Melanocyte of skin (primary cell): ENCODE measurements around the gene SYNDIG1L. TPM values are rescaled to one million over a fixed set of nuclear protein-coding genes. Genes with fewer than 3 reads are reported as not detected.

Experiments used
- total RNA-seq, 2 donors: library from RNA; depleted of rRNA; stranded (reverse); fragments of >200 nt; gene quantifications; 2 replicates each; pipeline ENCODE4 v1.2.3, GENCODE V29; 2012

SYNDIG1L gene
- total RNA-seq = not detected

GRCh38 chr14:74426202-74426582, at the start of gene SYNDIG1L:
Gene SYNDIG1L, minus strand, starts transcription at chr14:74426210. Its CDS starts 16,466 bp downstream, at chr14:74409744.

Other genes starting within 250 kb of the SYNDIG1L start
- not detected for gene VSX2, start 186.8 kb downstream of the SYNDIG1L start, total RNA-seq
- 10 to 100 TPM; 30.3 to 38.3 TPM for gene ABCD4, start 123.3 kb downstream of the SYNDIG1L start, total RNA-seq
- gene VRTN, start 77.7 kb downstream of the SYNDIG1L start, total RNA-seq = not detected
- gene NPC2, start 67.1 kb upstream of the SYNDIG1L start, total RNA-seq = 100 to 1,000 TPM; 197 to 224 TPM
- gene ISCA2, start 67.6 kb upstream of the SYNDIG1L start, total RNA-seq = 10 to 100 TPM; 14.8 to 36.3 TPM
- under 1 TPM; 0.69 to 1.00 TPM for gene LTBP2, start 186.0 kb upstream of the SYNDIG1L start, total RNA-seq